A549 (cell line): ENCODE measurements around the gene KCNK7. TPM values are rescaled to one million over a fixed set of nuclear protein-coding genes. Genes with fewer than 3 reads are reported as not detected.

Source experiments
- ATAC-seq, 2 experiments: fragments of 200-7000 bp in 1 of 2; fragments of >200 bp in 1 of 2; cut with Nextera tagmentation in 1 of 2; cut with Tn5 transposase in 1 of 2; 3 replicates each; pipeline versions ENCODE4 v1.8.0 to v1.9.1; 2018 to 2020; ENCODE audit warnings: mild to moderate bottlenecking in 1 of 2, moderate library complexity in 1 of 2
- CTCF ChIA-PET: fragments of 300-600 bp; sonication (Branson Sonifier 250); formaldehyde crosslinking; extraction: SDS; loops from one replicate; lab custom pipeline; 2021; ENCODE audit warnings: antibody characterized with exemption, inconsistent platforms; lab: Yijun Ruan, JAX
- POLR2A ChIA-PET: fragments of 350-600 bp; formaldehyde crosslinking; extraction: SDS; loops from one replicate; lab custom pipeline; 2021; ENCODE audit warnings: antibody characterized with exemption, inconsistent platforms; lab: Yijun Ruan, JAX
- DNase-seq, 2 experiments: peaks; one replicate each; pipeline versions ENCODE4 v3.0.0 to v3.0.0-alpha.2; 2011 to 2016; ENCODE audit warnings: low read depth in 1 of 2, low spot score in 1 of 2
- FAIRE-seq: peaks from 2 replicates; lab custom pipeline; 2011; peaks lifted over from hg19 to GRCh38; lab: Jason Lieb, UNC
- H3K27ac ChIP-seq, 2 experiments: fragments of >200 bp; sonication (Bioruptor Twin); formaldehyde crosslinking; 3 replicates each; pipeline ENCODE4 v1.5.1; 2016 to 2017
- H3K4me1 ChIP-seq: fragments of >200 bp; sonication (Bioruptor Twin); formaldehyde crosslinking; 3 replicates; pipeline ENCODE4 v1.6.1; 2016
- H3K4me2 ChIP-seq: fragments of >200 bp; sonication (Bioruptor Twin); formaldehyde crosslinking; 3 replicates; pipeline ENCODE4 v1.6.1; 2016
- H3K4me3 ChIP-seq: fragments of >200 bp; sonication (Bioruptor Twin); formaldehyde crosslinking; 3 replicates; pipeline ENCODE4 v1.5.1; 2016
- H3K9me3 ChIP-seq: fragments of >200 bp; sonication (Bioruptor Twin); formaldehyde crosslinking; 3 replicates; pipeline ENCODE4 v1.6.1; 2016
- BCL3 ChIP-seq: fragments of >200 bp; sonication (Bioruptor Twin); formaldehyde crosslinking; IDR thresholded peaks from 3 replicates; pipeline ENCODE4 v1.6.1; 2016
- CBX8 ChIP-seq: fragments of 200-600 bp; sonication (generic); IDR thresholded peaks from 2 replicates; pipeline ENCODE4 v1.6.1; 2016
- CEBPB ChIP-seq, 2 experiments: fragments of >200 bp in 1 of 2; sonication (Bioruptor Twin) in 1 of 2; formaldehyde crosslinking in 1 of 2; IDR thresholded peaks; 2 replicates each; pipeline ENCODE4 v1.6.1; 2012 to 2016
- CHD2 ChIP-seq: fragments of 150-350 bp; IDR thresholded peaks from 2 replicates; pipeline ENCODE4 v1.6.1; 2014; ENCODE audit warnings: low read length; ENCODE audit not compliant: partially characterized antibody
- CHD4 ChIP-seq: fragments of 200-600 bp; sonication (generic); IDR thresholded peaks from 2 replicates; pipeline ENCODE4 v1.6.1; 2016; ENCODE audit warnings: antibody characterized with exemption, mild to moderate bottlenecking, borderline replicate concordance
- CTCF ChIP-seq: fragments of >200 bp; sonication (Bioruptor Twin); formaldehyde crosslinking; IDR thresholded peaks from 3 replicates; pipeline ENCODE4 v1.5.1; 2016
- EHF ChIP-seq: fragments of 250-450 bp; sonication (Bioruptor Pico); IDR thresholded peaks from 2 replicates; pipeline ENCODE4 v1.5.0; 2020; ENCODE audit warnings: mild to moderate bottlenecking
- EP300 ChIP-seq, 2 experiments: fragments of >200 bp; sonication (Bioruptor Twin); formaldehyde crosslinking; IDR thresholded peaks; 2 replicates in 1 of 2; 3 replicates in 1 of 2; pipeline ENCODE4 v1.6.1; 2016 to 2017
- FOSB ChIP-seq: fragments of 250-450 bp; sonication (Bioruptor Pico); IDR thresholded peaks from 2 replicates; pipeline ENCODE4 v1.5.0; 2020; ENCODE audit warnings: mild to moderate bottlenecking, moderate library complexity
- FOSL2 ChIP-seq, 2 experiments: fragments of 450-650 bp in 1 of 2; fragments of >200 bp in 1 of 2; sonication (Bioruptor Twin) in 1 of 2; formaldehyde crosslinking; IDR thresholded peaks; 2 replicates each; pipeline versions ENCODE4 v1.5.0 to v1.6.1; 2016 to 2020; ENCODE audit warnings: mild to moderate bottlenecking in 1 of 2, moderate library complexity in 1 of 2
- FOXS1 ChIP-seq: fragments of 250-450 bp; sonication (Bioruptor Pico); IDR thresholded peaks from 2 replicates; pipeline ENCODE4 v1.5.0; 2020; ENCODE audit warnings: mild to moderate bottlenecking, moderate library complexity
- HDAC2 ChIP-seq: fragments of 200-600 bp; sonication (generic); IDR thresholded peaks from 2 replicates; pipeline ENCODE4 v1.6.1; 2016
- HES2 ChIP-seq: fragments of >200 bp; sonication (Bioruptor Twin); formaldehyde crosslinking; IDR thresholded peaks from 2 replicates; pipeline ENCODE4 v1.6.1; 2016
- HEYL ChIP-seq: fragments of 250-450 bp; sonication (Bioruptor Pico); IDR thresholded peaks from 2 replicates; pipeline ENCODE4 v1.8.0; 2021; ENCODE audit warnings: mild to moderate bottlenecking, moderate library complexity
- HOXA7 ChIP-seq: fragments of 250-450 bp; sonication (Bioruptor Pico); IDR thresholded peaks from 2 replicates; pipeline ENCODE4 v1.5.0; 2020; ENCODE audit warnings: mild to moderate bottlenecking, moderate library complexity
- HOXB13 ChIP-seq: fragments of 250-450 bp; sonication (Bioruptor Pico); IDR thresholded peaks from 2 replicates; pipeline ENCODE4 v1.5.0; 2020; ENCODE audit warnings: low read depth, mild to moderate bottlenecking, moderate library complexity
- HOXB5 ChIP-seq: fragments of 250-450 bp; sonication (Bioruptor Pico); IDR thresholded peaks from 2 replicates; pipeline ENCODE4 v1.5.0; 2020; ENCODE audit warnings: mild to moderate bottlenecking, moderate library complexity
- JUN ChIP-seq, 2 experiments: fragments of >200 bp; sonication (Bioruptor Twin); formaldehyde crosslinking; IDR thresholded peaks; 2 replicates in 1 of 2; 3 replicates in 1 of 2; pipeline ENCODE4 v1.6.1; 2016 to 2017
- KDM5A ChIP-seq: fragments of 200-600 bp; sonication (generic); IDR thresholded peaks from 2 replicates; pipeline ENCODE4 v1.6.1; 2016; ENCODE audit warnings: antibody characterized with exemption, mild to moderate bottlenecking
- MAX ChIP-seq: IDR thresholded peaks from 2 replicates; pipeline ENCODE4 v1.6.1; 2012
- NR3C1 ChIP-seq: fragments of >200 bp; sonication (Bioruptor Twin); formaldehyde crosslinking; IDR thresholded peaks from 3 replicates; pipeline ENCODE4 v1.6.1; 2017
- PHF8 ChIP-seq: fragments of 200-600 bp; sonication (generic); IDR thresholded peaks from 2 replicates; pipeline ENCODE4 v1.6.1; 2016; ENCODE audit warnings: low read depth, mild to moderate bottlenecking, antibody characterized with exemption, moderate library complexity, borderline replicate concordance
- POLR2AphosphoS2 ChIP-seq: conservative IDR thresholded peaks from 2 replicates; pipeline ENCODE4 v1.6.1; 2012; ENCODE audit warnings: low read length, improper control_type of control experiment, inconsistent platforms
- RARB ChIP-seq: fragments of 250-450 bp; sonication (Bioruptor Pico); IDR thresholded peaks from 2 replicates; pipeline ENCODE4 v1.8.0; 2021; ENCODE audit warnings: mild to moderate bottlenecking, moderate library complexity
- RNF2 ChIP-seq: fragments of 200-600 bp; sonication (generic); IDR thresholded peaks from 2 replicates; pipeline ENCODE4 v1.6.1; 2016; ENCODE audit warnings: low read depth, mild to moderate bottlenecking, antibody characterized with exemption, moderate library complexity, borderline replicate concordance
- SREBF2 ChIP-seq: fragments of 450-650 bp; IDR thresholded peaks from 2 replicates; pipeline ENCODE4 v1.6.1; 2014; ENCODE audit warnings: mild to moderate bottlenecking, moderate library complexity
- TP53 ChIP-seq: fragments of 250-450 bp; sonication (Bioruptor Pico); IDR thresholded peaks from 2 replicates; pipeline ENCODE4 v1.5.0; 2021; ENCODE audit warnings: mild to moderate bottlenecking, moderate library complexity
- ZSCAN20 ChIP-seq: fragments of 250-450 bp; sonication (Bioruptor Pico); IDR thresholded peaks from 2 replicates; pipeline ENCODE4 v1.8.0; 2022; ENCODE audit warnings: mild to moderate bottlenecking, moderate library complexity
- WGBS: methylation state at CpG from one replicate; pipeline ENCODE4 v1.1.6; 2017; ENCODE audit errors: missing lambda C conversion rate; 5-methylcytosine and 5-hydroxymethylcytosine counted together
- polyA plus RNA-seq, 4 experiments: library from polyadenylated mRNA; depleted of rRNA in 3 of 4; stranded (reverse); fragments of >200 nt; fragmentation: RNase III in 1 of 4; extraction: RNeasy Plus Mini Kit Qiagen cat#74134 plus additional on column Dnase treatment in 1 of 4; gene quantifications; 2 replicates in 3 of 4; 3 replicates in 1 of 4; pipeline ENCODE4 v1.2.3, GENCODE V29; 2011 to 2017
- TF ChIP-seq, protein P1 (sequence below): fragments of 200-600 bp; sonication (generic); IDR thresholded peaks from 2 replicates; pipeline ENCODE4 v1.6.1; 2016; ENCODE audit warnings: antibody characterized with exemption, mild to moderate bottlenecking, moderate library complexity

The KCNK7 gene
- polyA plus RNA-seq, 2 of the 4 experiments (the other 2 are of a cell fraction): 0.13 to 0.50 TPM

DNA sequence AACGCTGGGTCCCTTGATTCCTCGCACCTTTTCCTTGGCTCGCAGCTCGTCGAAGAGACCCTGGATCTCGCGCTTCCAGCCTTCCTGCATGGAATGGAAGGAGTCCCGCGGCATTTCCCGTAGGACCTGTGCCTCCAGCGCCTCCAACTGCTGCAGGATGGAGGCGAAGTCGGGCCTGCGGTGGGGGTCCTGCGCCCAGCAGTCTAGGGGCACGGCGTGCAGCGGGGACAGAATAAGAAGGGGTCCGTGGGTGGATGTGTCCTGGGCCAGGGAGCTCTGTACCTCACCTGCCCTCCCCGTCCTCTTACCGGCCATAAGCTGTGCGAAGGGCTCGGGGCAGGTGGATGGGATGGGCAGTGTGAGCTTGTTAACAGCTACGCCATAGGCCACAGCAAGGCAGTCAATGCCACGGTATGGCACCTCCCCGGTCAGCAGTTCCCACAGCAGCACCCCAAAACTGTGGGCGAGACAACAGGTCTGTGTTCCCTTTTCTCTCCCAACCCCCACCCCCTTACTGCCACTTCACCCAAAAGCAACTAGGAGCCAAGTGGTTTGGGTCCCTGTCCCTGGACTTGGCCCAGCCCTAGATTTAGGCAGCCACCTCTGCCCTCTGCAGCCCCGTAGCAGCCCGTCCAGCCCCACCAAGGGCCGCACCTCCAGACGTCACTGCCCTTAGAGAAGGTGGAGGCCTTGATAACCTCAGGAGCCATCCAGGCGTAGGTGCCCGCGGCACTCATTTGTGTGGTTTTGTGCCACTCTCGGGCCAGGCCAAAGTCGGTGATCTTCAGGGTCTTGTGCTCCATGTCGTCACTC is 12.2 kb upstream of the KCNK7 start:
- no peak for FAIRE-seq

GRCh38 chr11:65606876-65607613 is 11.4 kb upstream of the KCNK7 start:
- TF ChIP-seq CHD2 (no peak), ZSCAN20 (CRISPR knock-in tag) (no peak), HOXA7 (CRISPR knock-in tag) (no peak), MAX (no peak), FOSB (no peak), HES2 (no peak), RNF2 (no peak), HDAC2 (no peak), HEYL (no peak), CBX8 (no peak), TP53 (CRISPR knock-in tag) (no peak), NR3C1 (no peak), CTCF (no peak), JUN (IDR thresholded peaks at IDR 0.05) (no peak), POLR2AphosphoS2 (no peak), PHF8 (no peak), FOSL2 (IDR thresholded peaks at IDR 0.05) (no peak), FOSL2 (CRISPR knock-in tag; IDR thresholded peaks at IDR 0.05) (no peak)
- TF ChIP-seq, all 56 proteins: peak for 0
- POLR2A ChIA-PET: no interaction called here
- no peaks in the 10 kb centered on the region for H3K9me3 ChIP-seq
- CTCF ChIA-PET: interaction anchor here (1.0 to 20.1 kb wide), 4 partner anchors 18 to 66 kb away, joined by 3 to 249 read pairs (median 4); partner anchors contain the start of gene KCNK7
- H3K4me1 ChIP-seq: peaks cover 22% of the 10 kb centered on the region; the same call in 1 of the 3 replicates
- DNase-seq: peak; percentile 46 to 70
- no peak overlapping the region for H3K4me3 ChIP-seq
- 94% methylated on average over 63 of the region's 67 CpGs for WGBS
- no peak overlapping the region for H3K27ac ChIP-seq
- FAIRE-seq: no peak
- ATAC-seq: peak in 1 of 2 experiments; percentile 85; a peak in 3 of 6 replicates
- no peak overlapping the region for H3K4me2 ChIP-seq

More for the DNA sequence above, 12.2 kb upstream of the KCNK7 start:
- WGBS: 94% methylated on average over 34 of the region's 37 CpGs
- H3K4me1 ChIP-seq: peaks cover 30% of the 10 kb centered on the region
- no peak overlapping the region for H3K4me2 ChIP-seq
- H3K9me3 ChIP-seq: no peaks in the 10 kb centered on the region
- POLR2A ChIA-PET: no interaction called here
- no peak overlapping the region for H3K4me3 ChIP-seq
- TF ChIP-seq, protein P1, sequence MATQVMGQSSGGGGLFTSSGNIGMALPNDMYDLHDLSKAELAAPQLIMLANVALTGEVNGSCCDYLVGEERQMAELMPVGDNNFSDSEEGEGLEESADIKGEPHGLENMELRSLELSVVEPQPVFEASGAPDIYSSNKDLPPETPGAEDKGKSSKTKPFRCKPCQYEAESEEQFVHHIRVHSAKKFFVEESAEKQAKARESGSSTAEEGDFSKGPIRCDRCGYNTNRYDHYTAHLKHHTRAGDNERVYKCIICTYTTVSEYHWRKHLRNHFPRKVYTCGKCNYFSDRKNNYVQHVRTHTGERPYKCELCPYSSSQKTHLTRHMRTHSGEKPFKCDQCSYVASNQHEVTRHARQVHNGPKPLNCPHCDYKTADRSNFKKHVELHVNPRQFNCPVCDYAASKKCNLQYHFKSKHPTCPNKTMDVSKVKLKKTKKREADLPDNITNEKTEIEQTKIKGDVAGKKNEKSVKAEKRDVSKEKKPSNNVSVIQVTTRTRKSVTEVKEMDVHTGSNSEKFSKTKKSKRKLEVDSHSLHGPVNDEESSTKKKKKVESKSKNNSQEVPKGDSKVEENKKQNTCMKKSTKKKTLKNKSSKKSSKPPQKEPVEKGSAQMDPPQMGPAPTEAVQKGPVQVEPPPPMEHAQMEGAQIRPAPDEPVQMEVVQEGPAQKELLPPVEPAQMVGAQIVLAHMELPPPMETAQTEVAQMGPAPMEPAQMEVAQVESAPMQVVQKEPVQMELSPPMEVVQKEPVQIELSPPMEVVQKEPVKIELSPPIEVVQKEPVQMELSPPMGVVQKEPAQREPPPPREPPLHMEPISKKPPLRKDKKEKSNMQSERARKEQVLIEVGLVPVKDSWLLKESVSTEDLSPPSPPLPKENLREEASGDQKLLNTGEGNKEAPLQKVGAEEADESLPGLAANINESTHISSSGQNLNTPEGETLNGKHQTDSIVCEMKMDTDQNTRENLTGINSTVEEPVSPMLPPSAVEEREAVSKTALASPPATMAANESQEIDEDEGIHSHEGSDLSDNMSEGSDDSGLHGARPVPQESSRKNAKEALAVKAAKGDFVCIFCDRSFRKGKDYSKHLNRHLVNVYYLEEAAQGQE: no peak
- no peak for TF ChIP-seq RARB (CRISPR knock-in tag)
- no peak for TF ChIP-seq BCL3
- no peak for TF ChIP-seq SREBF2
- TF ChIP-seq KDM5A: no peak
- no peak for TF ChIP-seq HOXB13 (CRISPR knock-in tag)
- no peak for TF ChIP-seq HDAC2
- no peak for TF ChIP-seq HOXB5
- TF ChIP-seq EP300 (IDR thresholded peaks at IDR 0.05): no peak
- no peak for TF ChIP-seq FOXS1 (CRISPR knock-in tag)
- TF ChIP-seq CHD2: no peak
- no peak for TF ChIP-seq JUN (IDR thresholded peaks at IDR 0.05)
- TF ChIP-seq NR3C1: no peak
- TF ChIP-seq EHF: no peak
- TF ChIP-seq CHD4: no peak
- no peak for TF ChIP-seq CEBPB (IDR thresholded peaks at IDR 0.05)
- H3K27ac ChIP-seq: no peak overlapping the region
- no peak for ATAC-seq
- CTCF ChIA-PET: interaction anchor here (1.1 to 20.1 kb wide), 4 partner anchors 18 to 66 kb away, joined by 3 to 249 read pairs (median 5); partner anchors contain the start of gene KCNK7
- no peak for DNase-seq
